Measurements from ENCODE around the gene WDR59.

WDR59 gene

GRCh38 chr16:75025761-75026160 lies 40.8 kb upstream of the WDR59 start:
- TF ChIP-seq CTCF (IDR thresholded peaks at IDR 0.05; ENCODE audit: insufficient read depth, missing control alignments): no peak
- FAIRE-seq (no peak), DNase-seq (ENCODE audit: insufficient read length, low spot score) (no peak)

GRCh38 chr16:75024594-75024993 lies 39.7 kb upstream of the WDR59 start:
- FAIRE-seq: no peak
- DNase-seq (ENCODE audit: insufficient read length, low spot score): no peak
- no peak for TF ChIP-seq CTCF (IDR thresholded peaks at IDR 0.05; ENCODE audit: insufficient read depth, missing control alignments)

- no peak for TF ChIP-seq CTCF (IDR thresholded peaks at IDR 0.05; ENCODE audit: insufficient read depth, missing control alignments)
- FAIRE-seq (no peak), DNase-seq (ENCODE audit: insufficient read length, low spot score) (no peak)
Observed at GRCh38 chr16:75024182-75024581, 39.3 kb upstream of the WDR59 start.

- no peak for FAIRE-seq
- TF ChIP-seq CTCF (IDR thresholded peaks at IDR 0.05; ENCODE audit: insufficient read depth, missing control alignments): no peak
- DNase-seq (ENCODE audit: insufficient read length, low spot score): no peak
Observed at GRCh38 chr16:75023009-75023408, 38.1 kb upstream of the WDR59 start.

GRCh38 chr16:75022567-75022966 lies 37.6 kb upstream of the WDR59 start:
- FAIRE-seq: no peak
- no peak for DNase-seq (ENCODE audit: insufficient read length, low spot score)
- TF ChIP-seq CTCF (IDR thresholded peaks at IDR 0.05; ENCODE audit: insufficient read depth, missing control alignments): no peak

GRCh38 chr16:75021410-75021809 lies 36.5 kb upstream of the WDR59 start:
- no peak for FAIRE-seq
- no peak for TF ChIP-seq CTCF (IDR thresholded peaks at IDR 0.05; ENCODE audit: insufficient read depth, missing control alignments)
- no peak for DNase-seq (ENCODE audit: insufficient read length, low spot score)

GRCh38 chr16:75019586-75019985 lies 34.7 kb upstream of the WDR59 start:
- TF ChIP-seq CTCF (IDR thresholded peaks at IDR 0.05; ENCODE audit: insufficient read depth, missing control alignments): no peak
- FAIRE-seq: no peak
- DNase-seq (ENCODE audit: insufficient read length, low spot score): no peak

Data from D721Med (cell line).